Nucleus accumbens (tissue), 56 donors: ENCODE measurements around the gene SNRPD2.
"Not testable (repeated sequence)": the region's sequence is repeated elsewhere in the genome, so short reads cannot be mapped to it uniquely, and the experiment has no call there.

Experiments
- DNase-seq, 56 donors: peaks; one replicate each; lab custom pipeline; 2025; lab: John Stamatoyannopoulos, UW

SNRPD2 gene

GRCh38 chr19:45691516-45692186, at the start of gene SNRPD2:
TSS of gene SNRPD2 (minus strand) at chr19:45691953. CDS start at chr19:45691888, 65 bp downstream.
- DNase-seq, result peak; percentile 57 to 99 (median 95)

- no peak for DNase-seq
These were observed 48.0 kb upstream of the SNRPD2 start for GRCh38 chr19:45739498-45740439.

GRCh38 chr19:45733160-45733810, 41.5 kb upstream of the SNRPD2 start, which contains the start of gene MEIOSIN:
TSS of gene MEIOSIN (plus strand) at chr19:45733439. CDS start at chr19:45735377, 1,938 bp downstream.
- DNase-seq, result no peak

GRCh38 chr19:45730368-45731288, 38.9 kb upstream of the SNRPD2 start, which contains the start of gene FBXO46:
TSS of gene FBXO46 (minus strand) at chr19:45730896. CDS start at chr19:45713495, 17,401 bp downstream.
- DNase-seq, result peak; percentile 84 to 99 (median 97)

GRCh38 chr19:45729800-45730290, 38.1 kb upstream of the SNRPD2 start:
- peak in 2 of 56 donors; percentile 8 to 21 for DNase-seq

- DNase-seq, result not testable (repeated sequence)
These were observed 36.9 kb upstream of the SNRPD2 start for GRCh38 chr19:45728683-45729082.

GRCh38 chr19:45720065-45720464, 28.3 kb upstream of the SNRPD2 start:
- not testable (repeated sequence) for DNase-seq

GRCh38 chr19:45717983-45718650, 26.4 kb upstream of the SNRPD2 start:
- DNase-seq, result peak in 4 of 56 donors; percentile 35 to 54 (median 38)

- peak; percentile 90 to 100 (median 99) for DNase-seq
These were observed 25.6 kb upstream of the SNRPD2 start for GRCh38 chr19:45717131-45717982.

- peak in 19 of 56 donors; percentile 9 to 74 (median 44) for DNase-seq
These were observed 24.8 kb upstream of the SNRPD2 start for GRCh38 chr19:45716359-45717130.

GRCh38 chr19:45715139-45715538, 23.4 kb upstream of the SNRPD2 start:
- DNase-seq, result no peak

GRCh38 chr19:45713141-45713540, 21.4 kb upstream of the SNRPD2 start:
- no peak for DNase-seq

- no peak for DNase-seq
These were observed 20.9 kb upstream of the SNRPD2 start for GRCh38 chr19:45712699-45713067.

- no peak for DNase-seq
These were observed 20.3 kb upstream of the SNRPD2 start for GRCh38 chr19:45711851-45712698.

GRCh38 chr19:45710356-45711130, 18.8 kb upstream of the SNRPD2 start:
- peak in 6 of 56 donors; percentile 4 to 26 (median 8) for DNase-seq
